Loucy (cell line): Measurements from ENCODE around the gene KIF2A.
A peak's percentile ranks its signal among the peaks of the same experiment; 100 is the strongest.

ENCODE experiments used
- H2AFZ ChIP-seq: fragments of 200-600 bp; sonication (generic); 2 replicates; pipeline ENCODE4 v1.6.0; 2016; ENCODE audit warnings: antibody characterized with exemption, mild to moderate bottlenecking, low read length, moderate library complexity
- H3F3A ChIP-seq: fragments of 200-600 bp; 2 replicates; pipeline ENCODE4 v1.6.0; 2016; ENCODE audit warnings: antibody characterized with exemption, low read depth, mild to moderate bottlenecking
- H3K27me3 ChIP-seq: fragments of 200-600 bp; sonication (generic); 2 replicates; pipeline ENCODE4 v1.6.1; 2014; ENCODE audit warnings: low read length, mild to moderate bottlenecking; ENCODE audit not compliant: insufficient read depth, poor library complexity, severe bottlenecking
- H3K36me3 ChIP-seq: fragments of 200-600 bp; sonication (generic); 2 replicates; pipeline ENCODE4 v1.6.1; 2016; ENCODE audit warnings: low read length; ENCODE audit not compliant: insufficient read depth
- H3K4me1 ChIP-seq: fragments of 200-600 bp; sonication (generic); 2 replicates; pipeline ENCODE4 v1.5.1; 2014; ENCODE audit warnings: low read length, mild to moderate bottlenecking; ENCODE audit not compliant: insufficient read depth, poor library complexity, severe bottlenecking
- H3K4me2 ChIP-seq: fragments of 200-600 bp; sonication (generic); 2 replicates; pipeline ENCODE4 v1.6.0; 2014; ENCODE audit warnings: antibody characterized with exemption, low read length, low read depth, mild to moderate bottlenecking; ENCODE audit not compliant: poor library complexity, severe bottlenecking
- H3K4me3 ChIP-seq: fragments of 200-600 bp; sonication (generic); 2 replicates; pipeline ENCODE4 v1.5.1; 2014; ENCODE audit warnings: low read length, mild to moderate bottlenecking, mixed read lengths; ENCODE audit not compliant: poor library complexity, severe bottlenecking
- H3K79me2 ChIP-seq: fragments of 200-600 bp; sonication (generic); 2 replicates; pipeline ENCODE4 v1.6.1; 2014; ENCODE audit warnings: low read length; ENCODE audit not compliant: insufficient read depth
- H3K9ac ChIP-seq: fragments of 200-600 bp; sonication (generic); 2 replicates; pipeline ENCODE4 v1.6.0; 2014; ENCODE audit warnings: mild to moderate bottlenecking, low read depth, low read length, moderate library complexity; ENCODE audit not compliant: poor library complexity, severe bottlenecking
- H3K9me2 ChIP-seq: fragments of 200-600 bp; sonication (generic); replicated peaks from 2 replicates; pipeline ENCODE4 v1.6.1; 2016; ENCODE audit warnings: low read depth, low read length, mixed read lengths
- H3K9me3 ChIP-seq: fragments of 200-600 bp; sonication (generic); 2 replicates; pipeline ENCODE4 v1.6.1; 2014; ENCODE audit warnings: mild to moderate bottlenecking, antibody characterized with exemption, low read length, low read depth; ENCODE audit not compliant: insufficient read depth
- H4K20me1 ChIP-seq: fragments of 200-600 bp; sonication (generic); 2 replicates; pipeline ENCODE4 v1.6.0; 2014; ENCODE audit warnings: antibody characterized with exemption, low read length, mild to moderate bottlenecking; ENCODE audit not compliant: insufficient read depth, poor library complexity, severe bottlenecking
- EZH2phosphoT487 ChIP-seq: fragments of 200-600 bp; IDR thresholded peaks from 2 replicates; pipeline ENCODE4 v1.6.1; 2018; ENCODE audit warnings: antibody characterized with exemption, mild to moderate bottlenecking, moderate library complexity, borderline replicate concordance
- TF ChIP-seq, protein P1 (sequence below): fragments of 200-600 bp; sonication (generic); conservative IDR thresholded peaks from 2 replicates; pipeline ENCODE4 v1.5.1; 2014; ENCODE audit warnings: mild to moderate bottlenecking, antibody characterized with exemption, low read length

Gene KIF2A

GRCh38 chr5:62284946-62285891 lies 20.8 kb upstream of the KIF2A start:
- Histone ChIP-seq H3K9ac (no peak overlapping the region), H3K4me1 (peaks cover 13% of the 10 kb centered on the region), H3K36me3 (no peaks in the 10 kb centered on the region), H3F3A (no peaks in the 10 kb centered on the region), H3K4me2 (no peak overlapping the region), H3K79me2 (no peaks in the 10 kb centered on the region), H3K9me3 (no peaks in the 10 kb centered on the region), H2AFZ (no peak overlapping the region), H3K4me3 (no peak overlapping the region), H3K9me2 (no peaks in the 10 kb centered on the region), H3K27me3 (no peaks in the 10 kb centered on the region), H4K20me1 (no peaks in the 10 kb centered on the region)
- no peak for TF ChIP-seq EZH2phosphoT487
- TF ChIP-seq, protein P1, sequence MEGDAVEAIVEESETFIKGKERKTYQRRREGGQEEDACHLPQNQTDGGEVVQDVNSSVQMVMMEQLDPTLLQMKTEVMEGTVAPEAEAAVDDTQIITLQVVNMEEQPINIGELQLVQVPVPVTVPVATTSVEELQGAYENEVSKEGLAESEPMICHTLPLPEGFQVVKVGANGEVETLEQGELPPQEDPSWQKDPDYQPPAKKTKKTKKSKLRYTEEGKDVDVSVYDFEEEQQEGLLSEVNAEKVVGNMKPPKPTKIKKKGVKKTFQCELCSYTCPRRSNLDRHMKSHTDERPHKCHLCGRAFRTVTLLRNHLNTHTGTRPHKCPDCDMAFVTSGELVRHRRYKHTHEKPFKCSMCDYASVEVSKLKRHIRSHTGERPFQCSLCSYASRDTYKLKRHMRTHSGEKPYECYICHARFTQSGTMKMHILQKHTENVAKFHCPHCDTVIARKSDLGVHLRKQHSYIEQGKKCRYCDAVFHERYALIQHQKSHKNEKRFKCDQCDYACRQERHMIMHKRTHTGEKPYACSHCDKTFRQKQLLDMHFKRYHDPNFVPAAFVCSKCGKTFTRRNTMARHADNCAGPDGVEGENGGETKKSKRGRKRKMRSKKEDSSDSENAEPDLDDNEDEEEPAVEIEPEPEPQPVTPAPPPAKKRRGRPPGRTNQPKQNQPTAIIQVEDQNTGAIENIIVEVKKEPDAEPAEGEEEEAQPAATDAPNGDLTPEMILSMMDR, result no peak

DNA sequence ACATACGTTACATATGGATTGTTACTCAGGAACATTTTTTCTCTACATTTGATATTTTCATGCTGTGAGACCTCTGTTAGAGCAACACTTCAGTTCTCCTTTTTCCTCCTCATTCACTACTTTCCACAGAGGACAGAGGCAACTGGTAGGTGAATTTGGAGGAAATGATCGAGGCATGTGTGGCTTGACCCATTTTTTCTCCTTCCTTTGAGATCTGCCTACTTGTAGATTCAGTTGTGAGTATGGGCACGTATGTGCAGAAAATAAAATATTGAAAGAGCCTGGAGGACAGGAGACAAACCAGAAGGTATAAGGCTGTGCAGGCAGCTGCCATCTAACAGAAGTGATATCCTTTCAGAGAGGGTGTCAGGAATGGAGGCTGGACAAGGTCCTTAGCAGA lies 19.2 kb upstream of the KIF2A start:
- H3K4me3 ChIP-seq, result no peak overlapping the region
- H3K9me3 ChIP-seq, result no peaks in the 10 kb centered on the region
- no peaks in the 10 kb centered on the region for H3K36me3 ChIP-seq
- H3K4me2 ChIP-seq, result no peak overlapping the region
- H3K4me1 ChIP-seq, result peaks cover 13% of the 10 kb centered on the region
- H4K20me1 ChIP-seq, result no peaks in the 10 kb centered on the region
- no peak overlapping the region for H3K9ac ChIP-seq
- no peaks in the 10 kb centered on the region for H3K79me2 ChIP-seq
- no peaks in the 10 kb centered on the region for H3K27me3 ChIP-seq
- TF ChIP-seq EZH2phosphoT487, result no peak
- TF ChIP-seq, protein P1, result no peak
- H3K9me2 ChIP-seq, result no peaks in the 10 kb centered on the region
- H2AFZ ChIP-seq, result 0 out of 2 replicates have a peak overlapping the region, but pooled peaks have one; percentile 31
- H3F3A ChIP-seq, result no peaks in the 10 kb centered on the region

- no peaks in the 10 kb centered on the region for H3K9me3 ChIP-seq
- H3K9ac ChIP-seq, result no peak overlapping the region
- no peaks in the 10 kb centered on the region for H4K20me1 ChIP-seq
- no peak overlapping the region for H3K4me3 ChIP-seq
- no peaks in the 10 kb centered on the region for H3K79me2 ChIP-seq
- H3F3A ChIP-seq, result no peaks in the 10 kb centered on the region
- no peaks in the 10 kb centered on the region for H3K36me3 ChIP-seq
- H3K27me3 ChIP-seq, result no peaks in the 10 kb centered on the region
- no peak for TF ChIP-seq EZH2phosphoT487
- TF ChIP-seq, protein P1, result no peak
- no peaks in the 10 kb centered on the region for H3K9me2 ChIP-seq
- no peak overlapping the region for H3K4me2 ChIP-seq
- H3K4me1 ChIP-seq, result peaks cover 13% of the 10 kb centered on the region
- H2AFZ ChIP-seq, result 0 out of 2 replicates have a peak overlapping the region, but pooled peaks have one; percentile 31
These were observed 18.8 kb upstream of the KIF2A start for GRCh38 chr5:62287237-62287636.
